Measurements from ENCODE around the gene CLN5. TPM values are rescaled to one million over a fixed set of nuclear protein-coding genes. Genes with fewer than 3 reads are reported as not detected.

The CLN5 gene
- polyA plus RNA-seq, 1 donor from 2014 or later, result 25.9 TPM

DNA sequence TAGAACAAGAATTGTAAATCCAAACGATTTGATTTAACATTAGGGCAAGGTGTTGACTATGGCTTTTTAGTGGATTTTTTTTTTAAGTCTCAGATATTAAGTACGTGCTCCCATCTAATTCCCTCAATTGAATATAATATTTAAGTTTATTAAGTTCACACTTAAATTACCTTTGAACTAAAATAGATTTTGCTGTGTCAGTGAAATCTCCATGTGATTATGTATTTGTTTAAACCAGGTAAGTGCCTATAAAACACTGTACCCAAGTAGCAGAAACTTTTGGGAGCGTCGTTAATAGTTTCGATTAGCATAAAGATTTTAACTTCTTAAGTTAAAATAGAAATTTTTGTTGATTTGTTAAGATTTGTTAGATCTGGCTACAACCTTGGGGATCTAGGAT is 1.6 kb downstream of the CLN5 start:
- no peaks in the 10 kb centered on the region for H3K27me3 ChIP-seq (ENCODE audit: insufficient read depth, low read depth, low read length)
- no peaks in the 10 kb centered on the region for H3K36me3 ChIP-seq (ENCODE audit: insufficient read depth, low read length)
- H2AFZ ChIP-seq (ENCODE audit: low read depth, low read length), result no peak overlapping the region
- no peak for TF ChIP-seq SMC3 (conservative IDR thresholded peaks at IDR 0.05; ENCODE audit: poor library complexity)
- TF ChIP-seq, protein P1, sequence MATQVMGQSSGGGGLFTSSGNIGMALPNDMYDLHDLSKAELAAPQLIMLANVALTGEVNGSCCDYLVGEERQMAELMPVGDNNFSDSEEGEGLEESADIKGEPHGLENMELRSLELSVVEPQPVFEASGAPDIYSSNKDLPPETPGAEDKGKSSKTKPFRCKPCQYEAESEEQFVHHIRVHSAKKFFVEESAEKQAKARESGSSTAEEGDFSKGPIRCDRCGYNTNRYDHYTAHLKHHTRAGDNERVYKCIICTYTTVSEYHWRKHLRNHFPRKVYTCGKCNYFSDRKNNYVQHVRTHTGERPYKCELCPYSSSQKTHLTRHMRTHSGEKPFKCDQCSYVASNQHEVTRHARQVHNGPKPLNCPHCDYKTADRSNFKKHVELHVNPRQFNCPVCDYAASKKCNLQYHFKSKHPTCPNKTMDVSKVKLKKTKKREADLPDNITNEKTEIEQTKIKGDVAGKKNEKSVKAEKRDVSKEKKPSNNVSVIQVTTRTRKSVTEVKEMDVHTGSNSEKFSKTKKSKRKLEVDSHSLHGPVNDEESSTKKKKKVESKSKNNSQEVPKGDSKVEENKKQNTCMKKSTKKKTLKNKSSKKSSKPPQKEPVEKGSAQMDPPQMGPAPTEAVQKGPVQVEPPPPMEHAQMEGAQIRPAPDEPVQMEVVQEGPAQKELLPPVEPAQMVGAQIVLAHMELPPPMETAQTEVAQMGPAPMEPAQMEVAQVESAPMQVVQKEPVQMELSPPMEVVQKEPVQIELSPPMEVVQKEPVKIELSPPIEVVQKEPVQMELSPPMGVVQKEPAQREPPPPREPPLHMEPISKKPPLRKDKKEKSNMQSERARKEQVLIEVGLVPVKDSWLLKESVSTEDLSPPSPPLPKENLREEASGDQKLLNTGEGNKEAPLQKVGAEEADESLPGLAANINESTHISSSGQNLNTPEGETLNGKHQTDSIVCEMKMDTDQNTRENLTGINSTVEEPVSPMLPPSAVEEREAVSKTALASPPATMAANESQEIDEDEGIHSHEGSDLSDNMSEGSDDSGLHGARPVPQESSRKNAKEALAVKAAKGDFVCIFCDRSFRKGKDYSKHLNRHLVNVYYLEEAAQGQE (IDR thresholded peaks at IDR 0.05; ENCODE audit: borderline replicate concordance), result no peak
- TF ChIP-seq RAD21 (conservative IDR thresholded peaks at IDR 0.05), result no peak
- no peak for TF ChIP-seq MXI1 (conservative IDR thresholded peaks at IDR 0.05; ENCODE audit: poor library complexity, severe bottlenecking)
- TF ChIP-seq, protein P2, sequence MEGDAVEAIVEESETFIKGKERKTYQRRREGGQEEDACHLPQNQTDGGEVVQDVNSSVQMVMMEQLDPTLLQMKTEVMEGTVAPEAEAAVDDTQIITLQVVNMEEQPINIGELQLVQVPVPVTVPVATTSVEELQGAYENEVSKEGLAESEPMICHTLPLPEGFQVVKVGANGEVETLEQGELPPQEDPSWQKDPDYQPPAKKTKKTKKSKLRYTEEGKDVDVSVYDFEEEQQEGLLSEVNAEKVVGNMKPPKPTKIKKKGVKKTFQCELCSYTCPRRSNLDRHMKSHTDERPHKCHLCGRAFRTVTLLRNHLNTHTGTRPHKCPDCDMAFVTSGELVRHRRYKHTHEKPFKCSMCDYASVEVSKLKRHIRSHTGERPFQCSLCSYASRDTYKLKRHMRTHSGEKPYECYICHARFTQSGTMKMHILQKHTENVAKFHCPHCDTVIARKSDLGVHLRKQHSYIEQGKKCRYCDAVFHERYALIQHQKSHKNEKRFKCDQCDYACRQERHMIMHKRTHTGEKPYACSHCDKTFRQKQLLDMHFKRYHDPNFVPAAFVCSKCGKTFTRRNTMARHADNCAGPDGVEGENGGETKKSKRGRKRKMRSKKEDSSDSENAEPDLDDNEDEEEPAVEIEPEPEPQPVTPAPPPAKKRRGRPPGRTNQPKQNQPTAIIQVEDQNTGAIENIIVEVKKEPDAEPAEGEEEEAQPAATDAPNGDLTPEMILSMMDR (IDR thresholded peaks at IDR 0.05; ENCODE audit: poor library complexity, severe bottlenecking), result no peak
- TF ChIP-seq EZH2 (IDR thresholded peaks at IDR 0.05; ENCODE audit: borderline replicate concordance, insufficient read depth, low read length, poor library complexity, severe bottlenecking), result no peak
- TF ChIP-seq TAF1 (IDR thresholded peaks at IDR 0.05; ENCODE audit: low read depth), result no peak
- TF ChIP-seq EP300 (conservative IDR thresholded peaks at IDR 0.05; ENCODE audit: poor library complexity, severe bottlenecking), result no peak
- no peak for TF ChIP-seq POLR2AphosphoS5 (IDR thresholded peaks at IDR 0.05)
- H3K9me2 ChIP-seq (ENCODE audit: insufficient read depth, low read length), result no peaks in the 10 kb centered on the region
- H3K4me3 ChIP-seq (ENCODE audit: low read length), result peak overlapping the region; percentile 94
- H3K79me2 ChIP-seq (replicated peaks; ENCODE audit: insufficient read depth, low read length), result no peaks in the 10 kb centered on the region
- H3K4me2 ChIP-seq (ENCODE audit: low read length), result peak overlapping the region; percentile 66
- H3K9ac ChIP-seq (ENCODE audit: low read length), result no peak overlapping the region
- H3K9me3 ChIP-seq (ENCODE audit: low read length), result no peaks in the 10 kb centered on the region
- H3F3A ChIP-seq (ENCODE audit: insufficient read depth, low read length, poor library complexity, severe bottlenecking), result no peaks in the 10 kb centered on the region
- no peak overlapping the region for H3K27ac ChIP-seq (ENCODE audit: low read length)
- no peaks in the 10 kb centered on the region for H4K20me1 ChIP-seq (ENCODE audit: insufficient read depth)

DNA sequence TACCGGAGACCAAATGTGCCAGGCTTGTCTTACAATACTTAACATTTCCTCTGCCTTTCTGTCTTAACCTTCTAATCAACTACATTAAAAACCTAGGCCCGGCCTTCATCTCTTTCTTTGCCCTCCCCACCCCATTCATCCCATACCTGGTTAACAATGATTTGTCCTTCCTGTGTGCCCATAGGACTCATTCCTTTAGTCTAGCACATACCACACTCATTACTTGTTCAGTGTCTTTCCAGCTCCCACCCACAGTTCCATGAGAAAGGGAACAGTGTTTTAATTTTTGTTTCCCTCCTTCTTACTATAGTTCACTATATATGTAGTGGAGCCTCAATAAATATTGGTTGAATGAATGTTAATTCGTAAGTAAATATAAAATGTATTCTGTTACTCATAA is 2.4 kb downstream of the CLN5 start:
- Histone ChIP-seq H2AFZ (ENCODE audit: low read depth, low read length) (no peak overlapping the region), H3K79me2 (replicated peaks; ENCODE audit: insufficient read depth, low read length) (no peaks in the 10 kb centered on the region), H3K9me3 (ENCODE audit: low read length) (no peaks in the 10 kb centered on the region), H3F3A (ENCODE audit: insufficient read depth, low read length, poor library complexity, severe bottlenecking) (no peaks in the 10 kb centered on the region), H3K9me2 (ENCODE audit: insufficient read depth, low read length) (no peaks in the 10 kb centered on the region), H3K4me3 (ENCODE audit: low read length) (peak overlapping the region; percentile 94), H4K20me1 (ENCODE audit: insufficient read depth) (no peaks in the 10 kb centered on the region), H3K9ac (ENCODE audit: low read length) (no peak overlapping the region), H3K4me2 (ENCODE audit: low read length) (no peak overlapping the region), H3K36me3 (ENCODE audit: insufficient read depth, low read length) (no peaks in the 10 kb centered on the region), H3K27ac (ENCODE audit: low read length) (no peak overlapping the region), H3K27me3 (ENCODE audit: insufficient read depth, low read depth, low read length) (no peaks in the 10 kb centered on the region)
- TF ChIP-seq EZH2 (IDR thresholded peaks at IDR 0.05; ENCODE audit: borderline replicate concordance, insufficient read depth, low read length, poor library complexity, severe bottlenecking) (no peak), RAD21 (conservative IDR thresholded peaks at IDR 0.05) (no peak), SMC3 (conservative IDR thresholded peaks at IDR 0.05; ENCODE audit: poor library complexity) (no peak), TAF1 (IDR thresholded peaks at IDR 0.05; ENCODE audit: low read depth) (no peak), EP300 (conservative IDR thresholded peaks at IDR 0.05; ENCODE audit: poor library complexity, severe bottlenecking) (no peak), MXI1 (conservative IDR thresholded peaks at IDR 0.05; ENCODE audit: poor library complexity, severe bottlenecking) (no peak)
